Femur (tissue), 1 donor: Measurements from ENCODE around the gene ANO7.

Experiments used
- DNase-seq: peaks from one replicate; pipeline ENCODE4 v3.0.0-alpha.2; 2017

ANO7 gene

DNA sequence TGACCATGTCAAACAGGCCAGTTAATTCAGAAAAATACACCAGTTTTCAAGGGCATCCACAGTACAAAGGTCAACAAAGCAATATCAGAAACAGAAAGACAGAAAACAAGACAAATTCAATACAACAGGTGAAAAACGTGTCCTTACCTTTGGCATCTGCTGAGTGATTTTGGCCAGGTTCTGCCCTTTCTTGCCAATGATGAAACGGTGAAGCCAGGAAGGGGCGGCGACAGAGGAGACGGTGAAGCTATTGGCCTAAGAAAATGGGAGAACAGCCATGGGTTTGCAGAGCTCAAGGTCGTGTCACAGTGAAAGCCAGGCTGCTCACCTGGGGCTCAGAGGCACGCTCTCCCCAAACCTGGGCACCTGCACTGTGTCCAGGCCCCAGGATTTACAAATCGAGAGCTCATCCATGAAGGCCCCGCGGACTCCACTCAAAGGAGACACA, 66.5 kb downstream of the ANO7 start:
- DNase-seq: no peak

DNA sequence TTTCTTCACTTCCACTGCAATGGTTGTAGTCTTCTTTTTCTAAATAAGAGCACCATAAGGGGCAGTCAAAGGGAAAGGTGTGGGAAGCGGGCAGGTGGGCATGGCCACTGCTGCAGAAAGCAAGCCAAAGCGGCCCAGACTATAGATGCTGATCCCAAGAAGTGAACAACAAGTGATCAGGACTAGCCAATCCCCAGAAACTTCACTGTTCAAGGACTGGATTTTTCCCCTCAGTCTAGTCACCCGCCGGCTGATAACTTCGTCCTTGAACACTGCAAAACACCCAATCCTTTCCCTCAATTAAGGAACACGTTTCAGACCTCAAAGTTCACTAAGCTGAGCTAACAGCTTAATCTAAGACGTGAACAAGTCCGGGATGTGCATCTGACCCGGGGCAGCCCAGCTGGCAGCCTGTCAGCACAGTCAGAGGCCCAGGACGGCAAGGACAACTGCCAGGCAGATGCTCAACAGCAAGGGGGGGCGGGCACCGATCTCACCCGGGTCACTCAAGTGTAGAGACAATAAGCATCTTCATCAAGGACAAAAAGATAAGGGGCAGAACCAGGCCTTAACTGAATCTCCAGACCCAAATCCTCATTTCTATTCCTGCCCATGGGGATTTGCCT, 67.2 kb downstream of the ANO7 start:
- no peak for DNase-seq

DNA sequence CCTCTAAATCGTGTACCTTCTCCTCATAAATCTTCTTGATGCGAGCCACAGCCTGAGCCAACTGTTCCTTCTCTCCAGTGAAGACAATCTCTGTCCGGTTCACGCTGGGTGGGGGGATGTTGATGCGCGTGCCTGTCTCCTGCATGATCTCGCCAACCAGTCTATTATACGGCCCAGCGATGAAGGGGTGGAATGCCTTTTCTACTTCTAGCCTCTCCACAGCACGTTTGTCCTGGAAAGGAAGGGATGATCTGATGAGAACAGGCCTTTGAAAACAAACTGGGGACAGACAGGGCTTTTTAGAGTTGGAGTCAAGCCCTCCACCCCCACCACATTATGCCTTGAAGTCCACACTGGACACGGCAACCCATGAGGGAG, 67.7 kb downstream of the ANO7 start:
- no peak for DNase-seq

DNA sequence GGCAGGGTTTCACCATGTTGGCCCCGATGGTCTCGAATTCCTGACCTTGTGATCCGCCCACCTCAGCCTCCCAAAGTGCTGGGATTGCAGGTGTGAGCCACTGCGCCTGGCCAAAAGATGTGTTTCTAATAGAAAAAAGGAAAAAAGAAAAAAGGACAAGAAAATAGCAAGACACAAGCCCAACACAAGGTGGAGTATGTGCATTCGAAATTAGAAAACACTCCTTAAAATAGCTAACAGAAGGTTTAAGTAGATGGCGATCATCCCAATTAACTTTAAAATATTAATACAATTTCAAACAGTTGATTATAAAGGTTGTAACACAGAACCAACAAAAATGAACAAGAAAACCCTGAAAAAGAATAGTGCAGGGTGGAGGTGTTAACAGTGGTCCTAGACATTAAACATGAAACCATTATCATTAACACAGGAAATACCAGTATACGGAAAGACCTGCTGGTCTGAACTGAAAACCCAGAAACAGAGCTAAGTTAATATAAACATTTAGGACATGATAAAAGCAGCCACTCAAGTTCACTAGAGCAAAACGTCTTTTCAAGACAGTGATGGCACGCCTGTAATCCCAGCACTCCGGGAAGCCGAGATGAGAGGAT, 69.0 kb downstream of the ANO7 start:
- DNase-seq: no peak

DNA sequence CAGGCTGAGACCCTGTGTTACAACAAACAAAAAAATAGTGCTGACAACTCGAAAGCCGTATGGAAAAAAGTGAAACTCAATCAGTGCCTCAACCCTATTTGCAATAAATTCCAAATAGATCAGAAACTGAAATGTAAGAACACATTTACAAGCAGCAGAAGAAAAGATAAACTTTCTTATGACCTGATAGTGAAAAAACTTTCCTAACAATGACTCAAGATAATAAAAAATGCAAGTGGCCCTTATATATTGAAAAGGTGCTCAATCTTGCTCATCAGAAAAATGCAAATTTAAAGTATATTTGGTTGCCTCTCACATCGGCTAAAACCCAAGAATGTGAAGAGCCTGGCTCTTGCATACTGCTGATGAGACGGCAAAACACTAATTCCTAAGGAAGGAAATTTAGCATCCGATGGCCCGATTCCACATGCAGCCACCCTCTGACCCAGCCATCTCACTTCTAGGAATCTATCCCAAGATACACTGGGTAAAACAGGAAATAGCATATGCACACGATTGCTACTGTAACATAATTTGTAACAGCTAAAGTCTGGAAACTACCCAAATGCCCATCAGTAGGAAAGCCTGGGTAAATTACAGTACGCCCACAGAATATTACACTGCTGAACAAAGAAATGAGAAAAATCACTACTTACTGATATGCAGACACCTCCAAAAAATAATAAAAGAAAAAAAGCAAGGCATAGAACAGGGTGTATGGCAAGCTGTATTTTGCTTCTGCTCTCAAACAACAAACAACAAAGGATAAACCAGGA, 70.2 kb downstream of the ANO7 start:
- DNase-seq: no peak

DNA sequence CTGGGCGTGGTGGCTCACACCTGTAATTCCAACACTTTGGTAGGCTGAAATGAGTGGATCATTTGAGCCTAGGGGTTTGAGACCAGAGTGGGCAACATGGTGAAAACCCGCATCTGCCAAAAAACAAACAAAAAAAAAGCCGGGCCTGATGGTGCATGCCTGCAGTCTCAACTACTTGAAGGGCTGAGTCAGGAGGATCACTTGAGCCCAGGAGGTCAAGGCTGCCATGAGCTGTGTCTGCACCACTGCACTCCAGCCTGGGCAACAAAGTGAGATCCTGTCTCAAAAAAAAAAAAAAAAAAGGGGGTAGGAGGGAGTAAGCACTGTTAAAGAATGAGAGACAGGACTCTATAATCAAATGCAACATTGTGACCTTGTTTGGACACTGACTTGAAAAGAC, 72.4 kb downstream of the ANO7 start:
- no peak for DNase-seq

DNA sequence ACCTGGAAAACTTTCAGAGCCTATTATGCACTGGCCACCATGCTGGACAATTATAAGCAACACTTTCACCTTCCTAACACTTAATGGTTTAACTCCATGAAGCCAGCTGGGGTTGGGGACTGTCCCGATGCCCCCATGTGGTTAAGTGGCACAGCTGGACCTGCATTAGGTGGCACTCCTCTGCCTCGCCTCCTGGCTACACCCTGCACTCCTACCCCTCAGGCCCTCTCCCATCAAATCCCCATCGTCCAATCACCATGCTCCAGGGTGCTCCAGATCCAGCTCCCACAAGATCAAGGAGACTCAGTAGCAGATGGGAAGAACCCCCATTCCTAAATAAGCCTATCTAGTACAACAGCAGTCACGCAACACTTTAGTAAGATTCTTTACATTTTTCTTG, 73.2 kb downstream of the ANO7 start:
- no peak for DNase-seq

DNA sequence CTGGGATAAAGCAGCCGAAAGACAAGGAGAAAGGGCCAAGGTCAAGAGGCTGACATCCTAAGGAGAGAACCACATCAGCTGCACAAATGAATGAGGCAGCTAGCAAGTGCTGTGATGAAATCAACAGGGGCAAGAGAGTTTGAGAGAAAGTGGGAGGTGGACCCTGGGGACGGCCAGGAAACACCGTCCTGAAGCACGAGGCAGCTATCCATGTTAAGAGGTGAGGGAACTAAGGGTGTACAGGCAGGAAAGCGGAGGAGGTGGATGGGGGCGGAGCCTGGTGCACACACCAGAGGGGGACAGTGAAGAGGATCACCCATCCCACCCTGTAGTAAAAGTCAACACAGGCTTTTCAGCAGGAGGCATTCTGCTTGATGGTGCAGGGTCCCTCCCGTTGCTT, 74.6 kb downstream of the ANO7 start:
- no peak for DNase-seq

DNA sequence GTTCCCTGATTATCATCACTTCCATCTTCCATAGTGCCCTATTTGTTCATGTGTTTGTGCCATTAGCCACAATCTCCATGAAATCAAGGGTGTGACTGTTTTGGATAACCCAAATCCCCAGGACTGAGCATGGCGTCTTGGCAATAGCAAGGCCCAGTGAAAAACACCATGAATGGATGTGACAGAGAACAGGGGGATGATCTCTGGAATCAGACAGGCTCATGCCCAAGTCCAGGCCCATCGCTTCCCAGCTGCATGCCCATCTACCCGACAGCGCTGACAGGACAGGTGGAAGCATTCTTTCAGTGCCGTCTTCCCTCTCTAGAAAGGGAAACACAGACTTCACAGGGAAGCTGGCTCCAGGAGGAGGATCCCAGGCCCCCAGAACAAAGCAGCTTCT, 77.0 kb downstream of the ANO7 start:
- no peak for DNase-seq

DNA sequence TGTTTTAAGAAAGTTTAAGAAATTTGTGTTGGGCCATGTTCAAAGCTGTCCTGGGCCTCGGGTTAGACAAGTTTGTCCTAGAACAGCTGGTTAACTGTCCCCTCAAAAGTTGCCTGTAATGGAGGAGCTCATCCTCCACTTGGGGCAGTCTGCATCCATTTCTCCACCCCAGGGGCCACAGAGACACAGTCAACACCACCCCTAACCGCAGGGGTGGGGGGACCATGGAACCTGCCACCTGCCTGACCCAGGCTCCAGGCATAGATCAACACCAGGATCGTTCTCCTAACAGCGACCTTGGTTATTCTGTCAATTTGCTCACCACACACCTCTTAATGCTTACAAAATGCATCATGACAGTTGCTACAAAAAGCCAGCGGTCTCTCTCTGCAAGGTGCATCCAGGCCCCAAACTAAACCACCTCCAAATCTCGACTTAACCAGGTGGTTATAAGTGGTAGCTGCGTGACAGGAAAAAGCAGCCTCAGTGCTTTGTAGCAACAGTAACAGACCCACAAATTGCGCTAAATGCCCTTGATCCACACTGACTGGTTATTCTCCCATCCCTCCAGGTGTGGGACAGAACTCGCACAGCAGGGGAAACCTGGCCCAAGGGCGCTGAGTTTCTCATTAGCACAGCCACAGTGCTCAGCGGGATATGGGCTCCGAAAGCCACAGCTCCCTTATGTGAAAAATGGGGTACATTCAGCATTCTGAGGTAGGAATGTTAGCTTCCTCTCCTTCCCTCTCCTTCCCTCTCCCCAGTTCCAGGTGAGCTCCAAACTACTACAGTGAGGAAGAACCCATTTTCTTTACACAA, 79.0 kb downstream of the ANO7 start:
- DNase-seq: no peak

DNA sequence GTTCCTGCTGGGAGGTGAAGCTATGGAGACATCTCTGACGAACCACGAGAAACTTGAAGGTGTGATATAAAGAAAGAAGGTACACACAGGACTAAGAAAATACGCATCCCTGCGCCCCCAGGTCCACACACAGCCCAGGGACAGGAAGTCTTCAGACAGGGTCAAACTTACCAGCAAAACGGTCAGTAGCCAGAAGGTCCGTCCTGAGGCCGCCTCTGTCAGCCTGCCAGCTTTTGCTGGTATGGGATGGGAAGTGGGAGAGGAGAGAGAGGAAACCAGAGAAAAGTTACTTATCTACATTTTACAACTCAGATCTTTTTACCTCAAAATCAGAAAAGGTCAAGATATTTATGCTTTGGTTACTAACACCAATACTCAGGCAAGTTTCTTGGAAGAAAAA, 79.8 kb downstream of the ANO7 start:
- DNase-seq: no peak

DNA sequence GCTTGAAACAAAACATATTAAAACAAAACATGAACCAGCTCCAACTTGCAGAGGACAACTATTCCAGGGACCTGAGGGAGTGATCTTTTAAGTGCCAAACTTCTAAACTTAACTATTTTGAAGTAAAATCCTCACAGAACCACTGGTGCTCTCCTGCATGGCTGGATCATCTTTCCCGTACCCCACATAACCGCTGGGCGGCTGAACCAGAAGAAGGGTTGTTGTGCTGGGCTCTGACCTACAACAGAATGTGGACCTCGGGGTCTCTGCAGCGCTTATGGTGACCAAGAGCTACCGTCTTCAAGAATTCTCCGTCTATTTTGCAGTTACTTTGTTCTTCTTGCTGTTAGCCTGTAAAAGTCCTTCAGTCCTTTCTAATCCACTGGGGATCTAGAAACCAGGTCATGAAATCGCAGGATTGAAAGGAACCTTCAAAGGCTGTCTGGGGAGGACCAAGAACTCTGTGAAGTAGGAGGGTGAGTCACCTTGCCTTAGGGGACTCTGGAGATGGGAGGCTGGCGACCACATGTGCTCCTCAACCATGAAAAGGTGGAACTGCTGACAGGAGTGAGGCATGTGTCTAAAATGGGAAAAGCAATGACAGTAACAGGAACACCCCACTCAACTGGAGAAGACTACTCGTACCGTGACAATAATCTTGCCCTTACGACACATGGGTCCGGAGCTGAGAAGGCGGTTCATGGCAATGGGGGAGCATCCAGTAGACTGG, 80.4 kb downstream of the ANO7 start:
- DNase-seq: no peak

DNA sequence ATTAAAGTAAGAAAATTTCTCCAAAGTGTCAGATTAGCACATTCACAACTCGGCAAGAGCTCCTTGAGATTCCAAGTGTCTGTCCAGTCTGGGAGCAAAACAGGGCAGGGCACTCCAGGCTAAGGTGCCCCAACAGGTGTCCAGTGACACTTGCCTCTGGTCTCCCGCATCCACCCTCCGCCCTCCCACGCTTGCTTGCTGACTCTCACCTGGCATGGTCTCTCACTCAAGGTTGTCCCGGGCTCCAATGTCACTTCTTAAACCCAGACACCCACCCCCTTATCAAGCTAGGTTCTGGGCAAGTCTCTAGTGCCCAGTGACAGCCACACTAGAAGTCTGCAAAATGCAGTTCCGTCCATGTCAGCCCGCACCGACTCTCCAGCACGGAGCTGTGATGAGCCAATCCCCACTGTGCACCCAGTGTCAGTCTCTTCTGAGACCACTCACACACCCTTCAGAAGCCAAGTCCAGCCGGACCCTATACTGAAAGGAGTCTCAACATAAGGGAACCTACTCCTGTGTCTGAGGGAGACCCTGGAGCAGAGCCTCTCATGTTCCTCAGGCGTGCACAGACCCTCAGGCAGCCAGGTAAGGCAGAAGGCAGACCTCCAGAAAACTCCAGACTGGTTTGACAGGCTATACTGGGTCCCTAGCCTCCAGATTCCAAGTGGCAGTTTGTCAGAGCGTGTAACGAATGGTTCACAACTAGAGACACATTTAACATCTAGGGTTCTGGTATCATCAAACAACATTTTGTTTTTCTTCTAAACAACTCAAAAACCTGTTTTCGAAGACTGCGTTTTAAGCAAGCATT, 81.4 kb downstream of the ANO7 start:
- no peak for DNase-seq

DNA sequence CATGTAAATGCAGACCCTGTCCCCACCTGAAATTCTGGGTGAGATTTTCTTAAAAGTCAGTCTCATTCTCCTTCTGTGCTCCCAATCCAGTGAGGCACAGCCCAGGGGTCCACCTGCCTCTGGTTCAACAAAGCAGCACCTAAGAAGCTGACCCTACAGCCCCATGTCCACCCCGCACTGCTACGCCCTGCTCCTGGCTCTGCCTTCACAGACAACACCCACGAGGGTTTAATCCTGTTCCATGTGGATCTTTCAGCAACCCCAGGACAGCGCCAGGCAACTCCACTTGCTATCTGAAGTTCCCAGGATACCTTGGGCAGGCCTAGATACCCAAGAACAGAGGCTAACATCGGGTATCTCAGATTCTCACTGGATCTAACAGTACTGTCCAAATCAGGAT, 82.1 kb downstream of the ANO7 start:
- DNase-seq: no peak

DNA sequence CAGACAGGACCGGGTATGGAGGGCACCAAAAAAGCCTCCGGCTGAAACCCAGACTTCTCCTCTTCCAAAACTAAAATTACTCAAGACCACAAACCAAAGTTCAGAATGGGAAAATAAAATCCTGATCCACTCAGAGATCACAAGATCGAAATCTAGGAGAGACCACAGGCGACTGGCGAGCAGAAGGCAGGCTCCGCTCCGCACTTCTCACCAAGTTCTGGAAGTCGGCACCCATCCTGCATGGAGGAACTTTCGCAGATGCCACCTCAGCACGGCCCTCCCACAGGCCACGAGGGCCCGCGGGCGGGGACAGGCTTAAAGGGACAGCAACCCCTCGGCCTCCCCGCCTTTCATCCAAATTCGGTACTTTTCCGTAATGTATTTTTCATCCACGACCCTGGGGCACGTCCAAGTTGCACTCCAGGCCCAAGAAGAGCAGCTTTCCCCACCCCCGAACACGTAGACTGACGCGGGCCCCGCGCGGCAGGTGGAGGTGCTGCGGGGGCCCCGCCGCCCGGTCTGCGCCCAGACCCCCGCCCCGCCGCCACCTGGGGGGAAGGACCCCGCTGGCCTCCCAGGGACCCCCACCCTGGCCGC, 83.3 kb downstream of the ANO7 start:
- peak; percentile 91 for DNase-seq

DNA sequence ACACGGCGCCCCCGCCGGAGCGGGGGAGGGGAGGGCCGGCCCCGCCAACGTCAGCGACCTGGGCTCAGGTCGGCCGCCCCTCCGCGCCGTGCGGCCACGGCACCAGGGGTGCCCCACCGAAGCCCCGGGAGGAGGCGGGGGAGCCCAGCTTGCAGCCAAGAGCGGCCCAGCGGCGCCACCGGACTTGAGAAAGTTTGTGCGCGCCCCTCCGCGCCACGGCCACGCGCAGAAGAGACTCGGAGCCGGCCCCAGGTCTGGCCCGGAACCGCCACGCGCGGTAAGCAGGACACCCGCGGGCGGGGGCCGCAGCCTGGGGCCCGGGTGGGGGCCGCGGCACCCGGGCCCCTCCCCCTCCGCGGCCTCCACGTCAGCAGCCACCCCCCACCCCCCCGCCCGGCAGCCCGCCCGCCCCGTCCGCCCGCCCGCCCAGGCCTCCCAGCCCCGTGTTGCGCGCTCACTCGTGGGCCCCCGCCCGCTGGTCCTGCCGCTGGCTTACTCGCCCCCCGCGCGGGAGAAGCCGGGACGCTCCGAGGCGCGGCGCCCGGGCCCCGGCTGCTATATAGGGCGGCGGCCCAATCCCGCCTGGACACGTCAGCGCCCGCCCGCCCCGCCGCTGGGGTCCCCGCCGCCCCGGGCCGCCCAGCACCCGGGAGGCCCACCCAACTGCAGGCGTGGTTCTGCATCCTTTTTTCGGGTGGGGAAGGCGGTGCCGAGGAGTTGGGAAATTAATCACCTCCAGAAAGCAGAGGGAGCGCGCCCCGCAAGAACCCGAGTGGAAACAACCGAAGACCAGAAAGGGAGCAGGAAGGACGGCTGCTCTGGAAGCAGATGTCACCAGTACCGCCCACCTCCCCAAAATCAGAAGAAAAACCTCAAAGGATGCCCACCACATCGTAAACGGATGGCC, 84.1 kb downstream of the ANO7 start:
- DNase-seq: peak; percentile 88

DNA sequence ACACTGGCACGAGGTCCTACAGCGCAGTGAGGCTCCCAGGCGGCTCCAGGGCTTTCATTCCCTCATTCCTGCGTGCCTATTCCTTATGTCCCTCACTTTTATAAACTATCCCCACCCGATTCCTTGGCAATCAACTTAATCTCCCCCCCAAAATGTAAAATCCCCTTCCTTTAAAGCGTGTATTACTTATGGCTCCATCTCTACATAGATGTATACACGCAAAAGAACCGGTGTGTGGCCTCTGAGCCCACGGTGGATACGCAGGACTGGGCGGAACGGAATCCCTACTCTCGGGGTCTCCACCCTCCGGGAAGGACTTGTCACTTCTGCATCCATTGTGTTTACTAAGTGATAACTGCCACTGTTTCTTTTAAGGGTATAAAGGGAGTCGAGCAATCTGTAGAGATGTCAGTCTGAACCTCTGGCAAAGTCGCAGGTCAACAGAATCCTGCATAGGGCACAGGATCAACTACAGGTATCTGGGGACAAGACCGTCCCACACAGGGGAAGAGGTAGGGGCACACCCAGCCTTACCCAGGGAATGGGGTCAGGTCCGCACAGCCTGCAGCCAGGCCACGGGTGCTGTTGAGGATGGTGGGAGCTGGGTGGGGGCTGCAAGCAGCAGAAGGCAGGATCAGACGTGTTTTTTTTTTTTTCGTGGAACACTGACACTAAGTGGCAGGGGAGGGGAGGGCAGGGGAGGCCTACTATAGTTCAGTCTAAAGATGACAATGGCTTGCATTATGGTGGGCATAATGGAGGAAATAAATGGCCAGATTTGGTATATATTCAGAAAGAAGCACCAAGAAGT, 84.9 kb downstream of the ANO7 start:
- no peak for DNase-seq

DNA sequence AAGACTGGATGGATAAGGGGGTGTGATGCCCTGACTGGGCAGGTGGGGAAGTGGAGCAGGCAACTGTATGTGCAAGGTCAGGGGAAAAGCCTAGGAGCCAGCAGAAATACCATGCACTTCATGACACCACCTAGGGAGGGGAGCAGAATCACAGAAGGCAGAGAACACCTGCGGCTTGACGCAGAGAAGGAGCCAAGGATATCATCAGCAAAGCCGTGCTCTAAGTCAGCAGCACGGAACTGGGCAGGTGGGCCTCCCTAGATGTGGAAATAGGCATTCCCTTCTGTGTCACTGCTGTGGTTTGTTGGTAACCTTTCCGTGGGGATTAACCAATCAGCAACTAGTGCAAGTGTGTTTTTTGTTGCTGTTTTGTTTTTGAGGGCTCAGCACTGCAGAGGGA, 85.7 kb downstream of the ANO7 start:
- DNase-seq: no peak
